Endothelial cell of umbilical vein (primary cell): Measurements from ENCODE around the gene AJUBA. TPM values are rescaled to one million over a fixed set of nuclear protein-coding genes. Genes with fewer than 3 reads are reported as not detected.

Source experiments
- BruUV-seq: library from RNA; stranded (reverse); fragments of 400-500 nt; replicated peaks from 2 replicates; lab custom pipeline; 2021; lab: Mats Ljungman, UMichigan
- CTCF ChIA-PET: fragments of 300-600, 350-600 bp; sonication (Branson Sonifier 250); formaldehyde crosslinking; loops from one replicate; lab custom pipeline; 2021; ENCODE audit warnings: antibody characterized with exemption, inconsistent platforms; lab: Charles Lee
- POLR2A ChIA-PET: fragments of 300-600, 350-600 bp; sonication (Branson Sonifier 250); formaldehyde crosslinking; loops from one replicate; lab custom pipeline; 2021; ENCODE audit warnings: antibody characterized with exemption, inconsistent platforms; lab: Charles Lee
- DNase-seq: peaks from one replicate; pipeline ENCODE4 v3.0.0-alpha.2; 2011; ENCODE audit warnings: low read depth, low spot score
- FAIRE-seq: peaks from 2 replicates; lab custom pipeline; 2011; peaks lifted over from hg19 to GRCh38; lab: Jason Lieb, UNC
- H2AFZ ChIP-seq: 2 replicates; pipeline ENCODE4 v1.6.0; 2012; ENCODE audit warnings: low read depth, low read length, control low read depth, inconsistent platforms
- H3K27ac ChIP-seq: 2 replicates; pipeline ENCODE4 v1.5.1; 2011; ENCODE audit warnings: low read depth, mild to moderate bottlenecking, control low read depth, low read length, moderate library complexity; ENCODE audit not compliant: insufficient read depth
- H3K27me3 ChIP-seq, 2 experiments: 2 replicates each; pipeline versions ENCODE4 v1.6.0 to v1.6.1; 2011; ENCODE audit warnings: low read length in 2 of 2, mixed read lengths in 1 of 2; ENCODE audit not compliant: control insufficient read depth in 2 of 2, insufficient read depth in 2 of 2
- H3K36me3 ChIP-seq, 2 experiments: 2 replicates in 1 of 2; 3 replicates in 1 of 2; pipeline ENCODE4 v1.5.1; 2011; ENCODE audit warnings: low read length in 2 of 2, mild to moderate bottlenecking in 1 of 2, moderate library complexity in 1 of 2; ENCODE audit not compliant: control insufficient read depth in 2 of 2, insufficient read depth in 2 of 2; ENCODE audit errors: extremely low read depth in 1 of 2
- H3K4me1 ChIP-seq: 3 replicates; pipeline ENCODE4 v1.5.1; 2011; ENCODE audit warnings: mild to moderate bottlenecking, low read length; ENCODE audit not compliant: control insufficient read depth, insufficient read depth; ENCODE audit errors: extremely low read depth
- H3K4me2 ChIP-seq: 2 replicates; pipeline ENCODE4 v1.6.1; 2011; ENCODE audit warnings: low read length, control low read depth, mixed read lengths; ENCODE audit not compliant: insufficient read depth
- H3K4me3 ChIP-seq, 3 experiments: fragments of 200-600 bp in 1 of 3; sonication (generic), shearing (Covaris generic) in 1 of 3; replicated peaks in 1 of 3; 2 replicates each; pipeline ENCODE4 v1.5.1; 2011 to 2016; ENCODE audit warnings: control low read depth in 3 of 3, low read length in 3 of 3, mild to moderate bottlenecking in 2 of 3, inconsistent platforms in 1 of 3, low read depth in 1 of 3, moderate library complexity in 1 of 3; ENCODE audit not compliant: insufficient read depth in 1 of 3
- H3K79me2 ChIP-seq: 2 replicates; pipeline ENCODE4 v1.6.0; 2012; ENCODE audit warnings: low read length, inconsistent platforms; ENCODE audit not compliant: control insufficient read depth, insufficient read depth
- H3K9ac ChIP-seq: replicated peaks from 2 replicates; pipeline ENCODE3; 2011; ENCODE audit warnings: low read length, control low read depth; ENCODE audit not compliant: insufficient read depth; ENCODE audit errors: extremely low read depth
- H3K9me1 ChIP-seq: replicated peaks from 3 replicates; pipeline ENCODE4 v1.6.0; 2011; ENCODE audit warnings: mild to moderate bottlenecking, low read length; ENCODE audit not compliant: control insufficient read depth, insufficient read depth; ENCODE audit errors: extremely low read depth
- H3K9me3 ChIP-seq: replicated peaks from 2 replicates; pipeline ENCODE4 v1.5.1; 2012; ENCODE audit warnings: low read length, inconsistent platforms; ENCODE audit not compliant: control insufficient read depth, insufficient read depth
- H4K20me1 ChIP-seq: replicated peaks from 2 replicates; pipeline ENCODE3; 2011; ENCODE audit warnings: mild to moderate bottlenecking, low read length; ENCODE audit not compliant: control insufficient read depth, insufficient read depth; ENCODE audit errors: extremely low read depth
- CTCF ChIP-seq, 2 donors: IDR thresholded peaks; 1 replicate in 1 of 2; 2 replicates in 1 of 2; pipeline ENCODE4 v1.5.1; 2011; ENCODE audit warnings: low read length in 2 of 2, mild to moderate bottlenecking in 2 of 2, moderate library complexity in 2 of 2, control low read depth in 1 of 2, inconsistent platforms in 1 of 2, low read depth in 1 of 2; ENCODE audit not compliant: insufficient read depth in 1 of 2; ENCODE audit errors: extremely low read depth in 1 of 2
- EZH2 ChIP-seq: IDR thresholded peaks from 2 replicates; pipeline ENCODE4 v1.6.1; 2012; ENCODE audit warnings: borderline replicate concordance, low read depth, mild to moderate bottlenecking, moderate library complexity, low read length, inconsistent platforms; ENCODE audit not compliant: severe bottlenecking
- FOS ChIP-seq: IDR thresholded peaks from 2 replicates; pipeline ENCODE4 v1.6.1; 2011; ENCODE audit warnings: mild to moderate bottlenecking, low read length, moderate library complexity, borderline replicate concordance; ENCODE audit not compliant: insufficient read depth
- GATA2 ChIP-seq: IDR thresholded peaks from 2 replicates; pipeline ENCODE4 v1.7.0; 2011; ENCODE audit warnings: low read depth, mild to moderate bottlenecking, moderate library complexity, mixed read lengths, low read length; ENCODE audit not compliant: insufficient read length, insufficient read depth
- JUN ChIP-seq: IDR thresholded peaks from 2 replicates; pipeline ENCODE4 v1.6.1; 2011; ENCODE audit warnings: borderline replicate concordance, low read depth; ENCODE audit not compliant: insufficient read length, insufficient read depth
- MAX ChIP-seq: IDR thresholded peaks from 2 replicates; pipeline ENCODE4 v1.6.1; 2011; ENCODE audit not compliant: insufficient read depth, insufficient read length
- MYC ChIP-seq: IDR thresholded peaks from one replicate; pipeline ENCODE4 v1.6.1; 2011; ENCODE audit warnings: mild to moderate bottlenecking, low read depth, low read length
- POLR2A ChIP-seq: IDR thresholded peaks from 2 replicates; pipeline ENCODE4 v1.6.1; 2012; ENCODE audit warnings: low read depth, mild to moderate bottlenecking, control low read depth, low read length
- POLR2AphosphoS5 ChIP-seq: IDR thresholded peaks from 2 replicates; pipeline ENCODE4 v1.6.1; 2012; ENCODE audit warnings: low read depth, mild to moderate bottlenecking, control low read depth, low read length, moderate library complexity; ENCODE audit not compliant: insufficient read depth
- dilution Hi-C: fragments of 300-500 bp; cut with MboI; formaldehyde crosslinking; loops from one replicate; pipeline ENCODE4 v1.15.0; 2019; ENCODE audit warnings: low sequenced_read_pairs; ENCODE audit not compliant: extremely low pct_ligation_motif_present
- intact Hi-C: fragments of 100-400 bp; cut with micrococcal nuclease; formaldehyde crosslinking; loops from one replicate; pipeline ENCODE4 v1.10.0; 2022
- polyA plus RNA-seq, 4 experiments: library from polyadenylated mRNA; depleted of rRNA in 3 of 4; stranded (reverse) in 3 of 4; unstranded in 1 of 4; fragments of >200 nt; gene quantifications; 2 replicates each; pipeline versions ENCODE4 v1.2.1 to v1.2.3, GENCODE V29; 2011 to 2012; ENCODE audit warnings: missing spikeins in 1 of 4
- total RNA-seq: library from RNA; stranded (reverse); gene quantifications from 2 replicates; pipeline ENCODE4 v1.2.3, GENCODE V29; 2021

AJUBA gene
- total and polyA plus RNA-seq, 2 donors (not counting 3 experiments of a cell fraction or from before 2014, with no cell fraction given) = 50.0 to 61.7 TPM

- H4K20me1 ChIP-seq = no peaks in the 10 kb centered on the region
- H3K4me3 ChIP-seq = peak overlapping the region; percentile 38 to 78 (median 56)
- intact Hi-C loops (loop anchor here (1.0 to 2.0 kb wide), 4 partner anchors 24 to 77 kb away; partner anchors contain the start of genes AJUBA, PRMT5 and PSMB5), dilution Hi-C loops (no loop called here)
- TF ChIP-seq MAX (no peak), EZH2 (no peak), MYC (peak; percentile 39), POLR2AphosphoS5 (peak; percentile 95), JUN (no peak), FOS (peak; percentile 13), GATA2 (no peak), CTCF (IDR thresholded peaks at IDR 0.05; ENCODE audit: extremely low read depth in 1 of 2, insufficient read depth in 1 of 2, low read depth in 1 of 2, low read length in 2 of 2) (peak; percentile 7 to 34), POLR2A (peak; percentile 97)
- peak overlapping the region; percentile 90 for H2AFZ ChIP-seq
- ChIA-PET POLR2A (interaction anchor here (0.7 to 1.5 kb wide), 6 partner anchors 17 to 55 kb away, joined by 3 to 7 read pairs (median 4); partner anchors contain the start of gene CDH24), CTCF (interaction anchor here (0.5 to 4.1 kb wide), 26 partner anchors 9 to 436 kb away, joined by 3 to 69 read pairs (median 5); partner anchors contain the start of genes ACIN1, AJUBA, C14orf119 and CDH24)
- H3K4me1 ChIP-seq = peaks cover 29% of the 10 kb centered on the region
- no peaks in the 10 kb centered on the region for H3K79me2 ChIP-seq
- no peaks in the 10 kb centered on the region for H3K9me3 ChIP-seq
- H3K27me3 ChIP-seq = no peaks in the 10 kb centered on the region
- no peaks in the 10 kb centered on the region for H3K36me3 ChIP-seq
- BruUV-seq = TSS peak; percentile 42
- H3K27ac ChIP-seq = peak overlapping the region; percentile 89
- no peaks in the 10 kb centered on the region for H3K9me1 ChIP-seq
- peak overlapping the region; percentile 93 for H3K9ac ChIP-seq
- FAIRE-seq (peak; percentile 95), DNase-seq (peak; percentile 99)
- peak overlapping the region; percentile 93 for H3K4me2 ChIP-seq
Measured at GRCh38 chr14:23006544-23007419, 24.4 kb upstream of the AJUBA start.
